ENCODE measurements around the gene NDUFB10.

- no peak for TF ChIP-seq CTCF (optimal IDR thresholded peaks at IDR 0.05 in 1 of 3, IDR thresholded peaks at IDR 0.05 in 1 of 3, conservative IDR thresholded peaks at IDR 0.05 in 1 of 3; ENCODE audit: extremely low read depth in 1 of 3, insufficient read depth in 2 of 3, low read length in 3 of 3)
- no peak for TF ChIP-seq EZH2 (IDR thresholded peaks at IDR 0.05; ENCODE audit: low read length)
These were observed 49.9 kb downstream of the NDUFB10 start for GRCh38 chr16:2009164-2009711.
